Measurements from ENCODE around the gene H3-3A. TPM values are rescaled to one million over a fixed set of nuclear protein-coding genes. Genes with fewer than 3 reads are reported as not detected.

Gene H3-3A
- total RNA-seq, 4 donors from 2014 or later: 319 to 384 (median 350) TPM

DNA sequence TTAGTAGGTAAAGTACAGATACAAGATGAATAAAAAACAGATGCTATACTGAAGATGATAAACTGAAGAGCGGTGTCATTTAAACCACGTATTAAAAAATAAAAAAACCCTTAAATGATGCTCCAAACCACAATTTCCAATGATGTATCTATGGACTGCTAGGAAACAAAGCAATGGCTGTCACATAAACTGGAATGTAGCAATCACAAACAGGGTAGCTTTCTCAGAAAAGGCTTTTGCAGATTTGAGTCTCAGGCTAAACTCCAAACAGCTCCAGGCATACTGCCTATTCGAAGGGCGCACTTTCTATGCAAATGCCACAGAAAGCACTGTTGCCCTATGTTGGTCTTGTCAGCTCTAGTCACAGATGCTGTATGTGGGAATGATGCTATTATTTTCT lies 12.4 kb upstream of the H3-3A start:
- Histone ChIP-seq H3K4me1 (peaks cover 0 to 4% (median 3%) of the 10 kb centered on the region in 4 donors), H3K36me3 (peaks cover 0 to 5% (median 0%) of the 10 kb centered on the region in 4 donors), H3K9me3 (no peaks in the 10 kb centered on the region), H3K4me3 (no peak overlapping the region), H3K27me3 (no peaks in the 10 kb centered on the region), H3K27ac (replicated peaks in 1 of 4) (no peak overlapping the region)
- DNase-seq (ENCODE audit: extremely low spot score): no peak
- 97% methylated on average over 4 of the region's 4 CpGs for WGBS
- intact Hi-C loops (cut with DNase I): no loop called here
- TF ChIP-seq EP300 (IDR thresholded peaks at IDR 0.05) (no peak), POLR2A (IDR thresholded peaks at IDR 0.05; ENCODE audit: low read depth) (no peak), POLR2AphosphoS5 (IDR thresholded peaks at IDR 0.05) (no peak)
- TF ChIP-seq, protein P1, sequence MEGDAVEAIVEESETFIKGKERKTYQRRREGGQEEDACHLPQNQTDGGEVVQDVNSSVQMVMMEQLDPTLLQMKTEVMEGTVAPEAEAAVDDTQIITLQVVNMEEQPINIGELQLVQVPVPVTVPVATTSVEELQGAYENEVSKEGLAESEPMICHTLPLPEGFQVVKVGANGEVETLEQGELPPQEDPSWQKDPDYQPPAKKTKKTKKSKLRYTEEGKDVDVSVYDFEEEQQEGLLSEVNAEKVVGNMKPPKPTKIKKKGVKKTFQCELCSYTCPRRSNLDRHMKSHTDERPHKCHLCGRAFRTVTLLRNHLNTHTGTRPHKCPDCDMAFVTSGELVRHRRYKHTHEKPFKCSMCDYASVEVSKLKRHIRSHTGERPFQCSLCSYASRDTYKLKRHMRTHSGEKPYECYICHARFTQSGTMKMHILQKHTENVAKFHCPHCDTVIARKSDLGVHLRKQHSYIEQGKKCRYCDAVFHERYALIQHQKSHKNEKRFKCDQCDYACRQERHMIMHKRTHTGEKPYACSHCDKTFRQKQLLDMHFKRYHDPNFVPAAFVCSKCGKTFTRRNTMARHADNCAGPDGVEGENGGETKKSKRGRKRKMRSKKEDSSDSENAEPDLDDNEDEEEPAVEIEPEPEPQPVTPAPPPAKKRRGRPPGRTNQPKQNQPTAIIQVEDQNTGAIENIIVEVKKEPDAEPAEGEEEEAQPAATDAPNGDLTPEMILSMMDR (IDR thresholded peaks at IDR 0.05): no peak

DNA sequence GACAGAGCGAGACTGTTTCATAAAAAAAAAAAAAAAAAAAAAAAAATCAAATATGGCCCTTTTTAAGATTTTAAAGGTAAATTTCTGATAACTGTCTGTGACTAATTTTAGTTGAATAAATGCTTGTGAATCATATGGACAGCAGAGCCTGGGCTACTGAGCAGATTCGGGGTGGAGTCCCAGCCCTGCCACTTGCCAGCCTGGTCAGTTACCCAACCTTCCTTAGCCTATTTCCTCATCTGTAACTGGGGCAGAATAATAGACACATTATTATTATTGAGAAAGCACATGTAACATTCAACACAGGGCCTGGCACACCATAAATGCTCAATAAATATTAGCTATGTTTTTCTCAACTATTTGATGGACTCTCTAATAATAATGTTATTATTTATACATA lies 11.2 kb upstream of the H3-3A start:
- no peak for TF ChIP-seq POLR2AphosphoS5 (IDR thresholded peaks at IDR 0.05)
- TF ChIP-seq POLR2A (IDR thresholded peaks at IDR 0.05; ENCODE audit: low read depth): no peak
- TF ChIP-seq, protein P1 (IDR thresholded peaks at IDR 0.05): no peak
- TF ChIP-seq EP300 (IDR thresholded peaks at IDR 0.05): no peak
- 88% methylated on average over 2 of the region's 2 CpGs for WGBS
- Histone ChIP-seq H3K4me3 (no peak overlapping the region), H3K36me3 (peaks cover 0 to 13% (median 3%) of the 10 kb centered on the region in 4 donors), H3K27me3 (no peaks in the 10 kb centered on the region), H3K27ac (replicated peaks in 1 of 4) (no peak overlapping the region), H3K4me1 (peaks cover 0 to 4% (median 3%) of the 10 kb centered on the region in 4 donors), H3K9me3 (no peaks in the 10 kb centered on the region)
- intact Hi-C loops (cut with DNase I): no loop called here
- DNase-seq (ENCODE audit: extremely low spot score): no peak

DNA sequence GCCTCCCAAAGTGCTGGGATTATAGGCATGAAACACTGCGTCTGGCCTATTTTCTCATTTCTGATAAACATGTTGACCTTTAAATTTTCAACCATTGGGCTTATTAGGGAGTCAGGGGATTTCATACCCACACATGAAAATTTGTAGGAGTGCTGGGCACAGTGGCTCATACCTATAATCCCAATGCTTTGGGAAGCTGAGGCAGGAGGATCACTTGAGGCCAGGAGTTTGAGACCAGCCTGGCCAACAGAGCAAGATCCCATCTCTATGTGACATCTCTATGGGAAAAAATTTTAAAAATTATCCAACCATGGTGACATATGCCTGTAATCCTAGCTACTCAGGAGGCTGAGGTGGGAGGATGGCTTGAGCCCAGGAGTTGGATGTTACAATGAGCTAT lies 10.5 kb upstream of the H3-3A start:
- peaks cover 0 to 4% (median 3%) of the 10 kb centered on the region in 4 donors for H3K4me1 ChIP-seq
- H3K4me3 ChIP-seq: no peak overlapping the region
- no peaks in the 10 kb centered on the region for H3K9me3 ChIP-seq
- no peaks in the 10 kb centered on the region for H3K27me3 ChIP-seq
- no peak overlapping the region for H3K27ac ChIP-seq (replicated peaks in 1 of 4)
- peaks cover 0 to 18% (median 4%) of the 10 kb centered on the region in 4 donors for H3K36me3 ChIP-seq
- no peak for DNase-seq (ENCODE audit: extremely low spot score)
- TF ChIP-seq POLR2AphosphoS5 (IDR thresholded peaks at IDR 0.05) (no peak), POLR2A (IDR thresholded peaks at IDR 0.05; ENCODE audit: low read depth) (no peak), EP300 (IDR thresholded peaks at IDR 0.05) (no peak)
- TF ChIP-seq, protein P1 (IDR thresholded peaks at IDR 0.05): no peak
- intact Hi-C loops (cut with DNase I): no loop called here
- WGBS: 92% methylated on average over 1 of the region's 1 CpG

DNA sequence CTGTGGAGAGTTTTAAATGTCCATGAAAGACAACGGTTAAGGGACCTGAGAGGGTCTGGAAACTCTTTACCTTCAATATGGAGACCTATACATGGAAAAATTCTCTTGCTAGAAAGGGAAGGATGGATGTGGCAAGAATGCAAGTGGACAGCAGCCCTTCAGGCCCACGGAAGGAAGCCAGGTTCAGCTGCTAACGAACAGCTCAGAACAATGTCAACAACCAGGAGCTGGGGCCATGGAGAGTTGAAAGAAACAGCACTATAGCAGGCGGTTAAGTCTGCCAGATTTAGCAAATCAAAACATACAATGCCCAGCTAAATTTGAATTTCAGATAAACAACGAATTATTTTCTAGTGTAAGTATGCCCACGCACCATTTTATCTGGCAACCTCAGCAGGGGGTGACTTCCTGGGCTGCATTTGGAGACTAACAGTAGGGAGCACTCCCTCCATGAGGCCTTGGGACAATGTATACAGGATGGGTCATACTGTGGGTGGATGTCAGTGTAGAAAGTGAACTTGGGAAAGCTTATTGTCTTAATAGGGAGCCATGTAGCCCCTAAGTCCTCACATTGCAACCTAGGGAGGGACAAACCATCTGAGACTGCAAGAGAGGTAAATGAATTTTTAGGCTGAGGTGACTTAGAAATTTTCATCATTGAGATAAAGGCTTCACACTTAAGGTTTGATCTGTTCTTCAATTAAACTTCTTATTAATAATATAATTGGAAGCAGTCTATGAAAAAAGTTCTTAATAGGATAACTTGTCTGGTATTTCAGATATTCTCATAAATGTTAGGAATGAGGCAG lies 7.8 kb upstream of the H3-3A start:
- DNase-seq (ENCODE audit: extremely low spot score): no peak
- 58% methylated on average over 6 of the region's 6 CpGs for WGBS
- Histone ChIP-seq H3K4me3 (no peak overlapping the region), H3K36me3 (peaks cover 0 to 42% (median 10%) of the 10 kb centered on the region in 4 donors), H3K27ac (replicated peaks in 1 of 4) (no peak overlapping the region), H3K27me3 (no peaks in the 10 kb centered on the region), H3K4me1 (peaks cover 0 to 4% (median 0%) of the 10 kb centered on the region in 4 donors), H3K9me3 (no peaks in the 10 kb centered on the region)
- intact Hi-C loops (cut with DNase I): no loop called here
- TF ChIP-seq EP300 (IDR thresholded peaks at IDR 0.05): no peak
- no peak for TF ChIP-seq POLR2AphosphoS5 (IDR thresholded peaks at IDR 0.05)
- no peak for TF ChIP-seq POLR2A (IDR thresholded peaks at IDR 0.05; ENCODE audit: low read depth)
- TF ChIP-seq, protein P1 (IDR thresholded peaks at IDR 0.05): no peak

Measured in esophagus muscularis mucosa (tissue), 4 donors.